SIG-M5 treated with dmso at 0.1 percent for 504 hours (cell line): Measurements from ENCODE around the gene TMEM63C.
"Not testable (repeated sequence)": the region's sequence is repeated elsewhere in the genome, so short reads cannot be mapped to it uniquely, and the experiment has no call there.

Source experiments
- DNase-seq: peaks from one replicate; lab custom pipeline; 2025; ENCODE audit not compliant: unreplicated experiment; lab: John Stamatoyannopoulos, UW

The TMEM63C gene

GRCh38 chr14:77275601-77276017 is 94.0 kb downstream of the TMEM63C start:
- no peak for DNase-seq

DNA sequence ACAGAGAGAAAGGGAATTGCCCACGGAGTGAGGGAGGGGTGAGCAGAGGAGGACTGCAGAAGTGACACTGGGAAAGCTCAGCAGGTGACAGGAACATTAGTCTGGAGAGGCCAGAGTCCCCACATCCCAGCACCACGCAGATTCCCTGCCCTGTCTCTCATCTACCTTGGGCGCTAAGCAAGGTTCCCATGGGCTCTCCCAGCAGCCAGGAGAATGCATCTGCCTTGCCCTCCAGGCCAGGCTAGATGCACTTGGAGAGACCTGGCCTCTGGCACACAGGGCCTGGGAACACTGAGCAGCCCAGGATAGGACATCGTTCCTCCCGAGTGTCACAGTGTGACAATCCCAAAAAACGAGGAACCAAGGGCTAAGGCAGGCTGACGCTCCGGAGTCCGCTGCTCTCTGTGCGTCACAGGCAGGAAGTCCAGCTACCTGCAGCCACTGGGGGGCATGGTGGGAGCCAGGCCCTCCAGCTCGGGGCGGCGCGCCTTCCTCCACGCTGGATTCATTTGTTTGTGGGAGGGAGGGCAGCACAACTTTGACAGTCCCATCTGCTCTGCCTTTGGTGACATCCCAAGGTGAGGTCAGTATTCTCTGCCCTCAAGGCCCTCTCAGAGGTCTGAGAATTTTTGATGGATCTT is 94.8 kb downstream of the TMEM63C start:
- DNase-seq = no peak

DNA sequence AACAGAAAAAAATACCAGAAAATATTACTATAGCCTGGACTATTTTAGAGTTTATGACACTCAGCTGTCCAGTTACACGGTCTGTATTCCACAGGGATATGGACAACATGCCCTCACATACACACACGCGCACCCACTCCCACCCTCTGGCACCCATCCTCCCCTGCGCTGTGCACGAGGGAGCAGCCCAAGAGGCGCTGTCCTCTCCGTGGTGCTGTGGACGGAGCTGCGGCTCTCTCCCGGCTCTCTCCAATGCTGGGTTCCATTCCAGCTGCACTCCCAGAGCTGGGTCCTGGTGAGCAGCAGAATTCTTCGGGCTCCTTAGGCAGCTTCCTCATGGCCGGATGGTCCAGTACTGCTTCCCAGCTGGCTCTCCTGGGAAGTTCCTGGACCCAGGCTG is 95.4 kb downstream of the TMEM63C start:
- DNase-seq = no peak

GRCh38 chr14:77278461-77279230 is 97.0 kb downstream of the TMEM63C start:
- no peak for DNase-seq

DNA sequence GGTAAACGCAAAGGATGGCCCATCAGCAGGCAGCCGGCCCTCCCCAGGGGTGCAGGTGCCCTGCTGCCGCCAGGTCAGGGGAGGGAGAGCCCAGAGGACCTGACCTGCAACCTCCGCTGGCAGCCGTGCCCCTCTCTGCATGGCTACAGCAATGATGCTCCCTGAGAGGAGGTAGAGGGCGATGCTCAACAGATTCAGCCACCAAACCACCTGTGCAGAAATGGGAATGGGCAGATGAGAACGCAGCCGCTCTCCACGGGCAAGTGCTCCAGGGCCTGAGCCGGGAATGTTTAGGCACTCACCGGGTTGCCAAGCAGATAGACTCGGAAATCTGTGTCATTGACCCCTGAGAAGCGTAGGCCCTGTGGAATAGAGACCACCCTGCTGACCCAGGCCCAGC is 98.1 kb downstream of the TMEM63C start:
- DNase-seq = no peak

GRCh38 chr14:77280921-77281320 is 99.3 kb downstream of the TMEM63C start:
- not testable (repeated sequence) for DNase-seq

- no peak for DNase-seq
These were observed 100.3 kb downstream of the TMEM63C start for GRCh38 chr14:77281852-77282410.

DNA sequence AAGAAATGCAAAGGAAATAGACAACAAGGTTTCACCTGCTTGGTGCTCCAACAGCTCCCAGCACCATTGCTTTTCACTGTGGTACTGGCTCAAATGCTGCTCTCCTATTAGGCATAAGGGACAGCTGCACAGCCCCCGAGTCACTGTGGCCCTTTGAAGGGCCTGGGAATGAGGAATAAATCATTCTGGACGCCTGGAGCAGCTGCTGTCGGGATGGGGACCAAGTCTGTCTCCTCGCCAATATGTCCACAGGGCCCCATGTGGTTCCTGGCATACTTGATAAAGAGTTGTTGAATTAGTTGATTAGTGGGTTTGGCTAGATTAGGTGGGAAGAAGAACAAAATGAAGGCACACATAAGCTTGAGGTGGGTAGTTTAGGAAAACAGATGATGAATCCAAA is 102.5 kb downstream of the TMEM63C start:
- no peak for DNase-seq

DNA sequence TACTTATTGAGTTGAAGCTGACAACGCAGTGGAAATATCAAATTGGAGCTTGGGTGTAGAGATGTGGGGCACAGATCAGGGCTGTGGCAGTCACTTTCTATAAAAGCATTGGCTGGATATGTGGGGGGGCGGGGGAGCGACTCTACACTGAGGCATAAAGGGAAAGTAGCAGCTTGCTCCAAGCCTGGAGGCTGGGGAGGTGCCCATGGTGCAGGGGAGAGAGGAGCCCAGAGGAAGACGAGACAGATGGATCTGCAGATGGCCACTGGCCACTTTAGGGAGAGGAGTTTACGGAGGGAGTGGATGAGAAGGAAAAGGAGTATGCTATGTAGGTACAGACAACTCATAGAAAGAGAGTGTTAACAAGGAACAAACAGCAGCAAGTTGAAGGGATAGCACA is 102.9 kb downstream of the TMEM63C start:
- no peak for DNase-seq

- no peak for DNase-seq
These were observed 105.0 kb downstream of the TMEM63C start for GRCh38 chr14:77286576-77286975.

DNA sequence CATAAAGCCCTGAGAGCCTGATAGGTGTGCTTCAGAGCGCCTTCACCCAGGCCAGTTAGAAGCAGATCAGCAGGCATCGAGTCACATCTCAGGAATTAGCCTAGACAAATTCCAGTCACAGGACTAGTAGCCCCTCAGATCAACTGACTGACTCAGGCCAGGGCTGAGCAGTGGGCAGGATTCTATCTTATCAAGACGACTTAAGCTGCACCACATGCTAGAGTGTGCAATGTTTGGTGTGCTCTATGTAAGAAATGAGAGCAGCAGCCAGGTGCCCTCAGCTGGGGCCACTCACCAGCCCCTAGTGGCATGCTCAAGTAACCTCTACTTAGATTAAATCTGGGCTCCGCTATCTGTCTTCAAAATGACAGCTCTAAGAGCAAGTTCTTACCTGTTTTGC is 109.1 kb downstream of the TMEM63C start:
- no peak for DNase-seq

DNA sequence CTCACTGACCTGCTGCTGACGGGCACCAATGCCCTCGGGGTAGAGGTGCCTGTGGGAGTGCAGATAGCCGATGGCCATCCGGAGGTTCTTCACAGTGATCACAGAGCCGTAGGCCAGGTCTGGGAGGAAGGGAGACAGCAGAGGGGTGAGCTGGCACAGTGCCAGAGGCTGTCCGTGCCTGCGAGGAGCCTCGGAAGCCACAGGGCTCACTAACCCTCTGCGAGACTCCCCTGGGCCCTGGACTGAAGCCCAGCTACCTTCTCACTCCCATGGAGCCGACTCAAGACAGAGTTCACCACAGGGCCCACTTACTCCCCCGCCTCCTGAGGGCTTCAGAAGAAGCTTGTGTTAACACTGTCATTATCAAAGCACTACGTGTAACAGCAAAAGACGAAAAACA is 114.6 kb downstream of the TMEM63C start:
- DNase-seq = no peak

DNA sequence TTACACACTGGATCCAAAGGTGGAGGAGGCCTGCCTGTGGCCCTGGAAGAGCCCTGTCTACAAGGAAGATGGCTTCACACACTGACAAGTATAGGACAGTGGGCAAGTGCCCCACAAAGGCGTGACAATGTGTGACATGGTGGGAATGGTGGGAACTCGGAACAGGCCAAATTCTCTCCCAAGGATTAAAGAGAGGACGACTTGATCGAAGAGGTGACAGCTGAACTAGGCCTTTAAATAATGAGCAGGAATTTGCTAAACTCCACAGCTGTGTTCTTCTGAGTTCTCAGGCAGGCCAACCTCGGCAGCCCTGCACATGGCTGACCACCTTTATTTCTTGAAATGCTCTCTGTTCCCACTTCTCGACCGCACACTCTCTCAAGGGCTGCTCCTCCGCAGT is 115.3 kb downstream of the TMEM63C start:
- no peak for DNase-seq

GRCh38 chr14:77299771-77300170 is 118.2 kb downstream of the TMEM63C start:
- no peak for DNase-seq

- DNase-seq = peak; percentile 60
These were observed 119.5 kb downstream of the TMEM63C start for GRCh38 chr14:77301103-77301502.

DNA sequence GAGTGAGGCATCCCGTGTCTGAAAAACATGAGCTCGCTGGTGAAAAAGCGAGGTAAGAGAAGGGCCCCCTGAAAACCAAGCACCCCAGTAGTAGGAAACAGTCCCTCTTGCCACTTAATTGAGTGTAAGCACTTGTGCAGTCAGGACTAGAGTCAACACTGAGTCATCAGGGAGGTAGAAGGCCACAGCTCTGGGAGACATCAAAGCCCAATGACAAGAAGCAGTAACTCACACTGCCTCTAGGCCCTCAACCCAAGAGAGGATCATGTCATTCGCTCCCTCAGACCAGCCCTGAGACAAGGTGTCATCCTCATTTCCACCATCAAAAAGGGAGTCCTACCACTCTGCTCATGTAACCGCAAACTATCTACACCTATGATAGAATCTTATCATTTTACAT is 121.3 kb downstream of the TMEM63C start:
- peak; percentile 24 for DNase-seq

DNA sequence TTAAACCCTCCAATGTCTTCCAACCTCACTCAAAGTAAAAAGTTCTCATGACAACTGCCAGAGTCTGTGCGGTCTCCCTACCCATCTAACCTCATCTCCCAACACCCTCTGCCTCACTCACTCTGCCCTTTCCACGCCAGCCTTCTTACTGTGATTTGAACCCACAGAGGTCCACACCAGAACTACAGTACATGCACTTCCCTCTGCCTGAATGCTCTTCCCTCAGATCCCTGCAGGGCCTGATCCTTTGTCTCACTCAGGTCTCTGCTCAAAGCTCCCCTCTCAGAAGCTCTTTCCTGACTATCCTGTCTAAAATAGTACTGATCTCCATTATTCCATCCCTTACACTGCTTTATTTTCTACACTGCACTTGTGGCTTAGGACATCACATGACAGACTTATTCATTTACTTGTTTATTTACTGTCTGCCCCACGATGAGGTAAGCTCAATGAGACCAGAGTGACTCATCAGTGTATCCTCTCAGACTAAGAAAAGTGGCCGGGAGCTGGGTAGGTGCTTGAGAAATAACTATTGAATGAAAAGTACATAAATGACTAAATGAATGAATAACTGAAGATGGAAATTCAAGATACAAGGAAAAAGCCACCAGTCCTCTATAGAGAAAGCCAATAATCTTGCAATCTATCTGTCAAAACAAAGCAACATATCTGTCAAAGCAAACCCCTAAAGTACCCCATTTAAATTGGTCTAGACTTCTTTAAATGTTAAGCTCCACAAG is 122.0 kb downstream of the TMEM63C start:
- peak; percentile 82 for DNase-seq

- DNase-seq = no peak
These were observed 124.1 kb downstream of the TMEM63C start for GRCh38 chr14:77305696-77306095.

DNA sequence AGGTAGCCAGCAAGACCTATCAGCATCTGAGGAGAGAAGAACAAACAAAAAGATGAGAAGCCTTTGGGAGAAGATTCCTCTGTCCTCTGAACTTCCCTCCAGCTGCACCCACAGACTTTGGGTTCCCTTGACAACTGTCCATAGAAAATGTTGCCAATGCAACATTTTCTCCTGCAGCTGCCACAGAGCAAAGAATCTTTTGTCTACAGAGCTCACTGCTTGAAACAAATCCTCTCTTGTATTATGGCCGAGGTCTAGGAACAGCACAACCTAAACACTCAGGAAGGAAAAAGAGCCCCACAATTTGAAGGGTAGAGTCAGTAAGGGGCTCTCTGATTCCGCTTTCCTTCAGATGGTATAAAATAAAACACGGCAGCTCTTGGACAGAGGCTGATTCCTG is 124.8 kb downstream of the TMEM63C start:
- DNase-seq = no peak

DNA sequence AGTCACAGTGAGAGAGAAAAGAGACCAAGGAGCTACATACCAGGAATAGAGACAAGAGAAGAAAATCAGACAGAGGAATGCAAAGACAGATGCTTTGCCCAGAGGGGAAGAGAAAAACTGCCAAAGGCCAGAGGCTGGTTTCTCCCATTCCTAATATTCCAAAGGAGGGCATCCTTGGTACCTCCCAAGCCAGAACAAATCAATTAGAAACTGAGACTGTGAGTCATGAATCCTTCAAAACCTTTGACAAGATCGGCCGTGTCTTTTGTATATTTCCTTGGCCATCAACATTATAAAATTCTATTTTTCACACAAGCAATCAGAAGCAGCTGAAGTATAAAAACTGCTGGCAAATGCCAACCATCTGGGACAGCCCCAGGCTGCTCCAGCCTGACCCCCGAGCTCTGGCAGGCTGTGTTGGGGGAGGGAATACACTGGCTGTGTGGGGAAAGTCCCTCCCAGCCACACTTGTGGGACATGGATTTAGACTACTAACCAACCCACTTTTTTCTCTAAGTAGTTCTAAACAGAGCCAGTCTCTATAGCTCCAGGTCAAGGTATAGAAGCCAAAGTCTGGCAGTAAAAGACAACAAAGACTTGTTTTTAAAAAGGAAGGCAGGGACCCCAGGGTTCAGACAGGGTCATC is 125.4 kb downstream of the TMEM63C start:
- no peak for DNase-seq
